Lower leg skin (tissue), 4 donors: ENCODE measurements around the gene ZIC5. TPM values are rescaled to one million over a fixed set of nuclear protein-coding genes. Genes with fewer than 3 reads are reported as not detected.
A peak's percentile ranks its signal among the peaks of the same experiment; 100 is the strongest.

Experiments used
- DNase-seq, 2 donors: peaks; one replicate each; pipeline ENCODE4 v3.0.0-alpha.2; 2019; ENCODE audit warnings: low spot score in 2 of 2
- H3K4me3 ChIP-seq: fragments of 200-600 bp; sonication (generic); 2 replicates; pipeline ENCODE4 v1.5.1; 2017; ENCODE audit warnings: mild to moderate bottlenecking, low read depth; ENCODE audit not compliant: poor library complexity, severe bottlenecking
- CTCF ChIP-seq, 3 donors: fragments of 450-650 bp; IDR thresholded peaks; one replicate each; pipeline ENCODE4 v1.5.1; 2016; ENCODE audit warnings: antibody characterized with exemption in 3 of 3, mild to moderate bottlenecking in 3 of 3, moderate library complexity in 2 of 3
- POLR2A ChIP-seq, 2 donors: fragments of 450-650 bp; IDR thresholded peaks; one replicate each; pipeline ENCODE4 v1.6.1; 2016 to 2017; ENCODE audit warnings: antibody characterized with exemption in 2 of 2, mild to moderate bottlenecking in 1 of 2, moderate library complexity in 1 of 2
- WGBS, 2 donors: methylation state at CpG; one replicate each; pipeline ENCODE4 v1.1.5; 2018; 5-methylcytosine and 5-hydroxymethylcytosine counted together
- intact Hi-C: fragments of 100-400 bp; cut with DNase I; formaldehyde crosslinking; loops from one replicate; pipeline ENCODE4 v1.15.0; 2023; ENCODE audit warnings: low total_unique reads
- total RNA-seq, 4 donors: library from RNA; depleted of rRNA; stranded (reverse); fragments of >200 nt; gene quantifications; one replicate each; pipeline ENCODE4 v1.1.0, GENCODE V29; 2016

Gene ZIC5
- total RNA-seq, 4 donors from 2014 or later, result not detected

DNA sequence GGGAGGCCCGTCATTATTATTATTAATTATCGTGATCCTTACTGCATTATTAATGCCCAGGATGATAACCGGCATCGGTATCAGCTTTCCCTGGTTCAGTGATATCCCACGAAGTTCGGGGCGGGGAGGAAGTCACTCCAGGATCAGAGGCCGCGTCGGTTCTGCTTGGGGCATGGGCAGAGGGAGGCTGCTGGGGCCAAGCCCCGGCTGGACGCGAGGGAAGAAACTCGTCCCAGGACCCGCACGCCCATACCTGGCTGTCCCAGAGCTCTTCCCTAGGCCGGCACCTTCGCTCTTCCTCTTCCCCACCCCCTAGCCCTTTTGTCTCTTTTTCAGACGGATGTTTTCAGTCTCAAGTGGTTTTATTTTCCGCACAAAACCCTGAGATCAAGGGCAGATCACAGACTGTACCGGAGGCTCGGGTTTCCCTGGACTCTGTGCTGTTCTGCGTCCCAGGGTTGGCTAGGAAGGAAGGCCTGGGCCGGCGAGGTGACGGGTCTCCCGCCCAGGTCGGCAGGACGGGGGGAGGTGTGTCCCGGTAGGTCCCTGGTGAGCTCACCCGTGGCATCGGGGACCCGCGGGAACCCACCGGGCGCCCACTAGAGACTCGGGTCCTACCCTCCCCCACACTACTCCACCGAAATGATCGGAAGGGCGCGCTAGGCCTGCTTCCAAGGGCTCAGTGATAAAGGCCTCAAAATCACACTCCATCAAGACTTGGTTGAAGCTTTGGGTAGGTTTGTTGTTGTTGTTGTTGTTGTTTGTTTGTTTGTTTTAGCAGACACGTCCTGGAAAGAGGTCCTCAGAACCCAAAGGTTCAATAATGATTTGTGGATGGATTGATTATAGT is 17.9 kb upstream of the ZIC5 start:
- WGBS, 2 donors, result 10 to 16% methylated on average over 35 to 36 of the region's 42 CpGs
- no peak for DNase-seq
- intact Hi-C loops, result no loop called here
- no peak overlapping the region for H3K4me3 ChIP-seq
- TF ChIP-seq CTCF (IDR thresholded peaks at IDR 0.05) (no peak), POLR2A (IDR thresholded peaks at IDR 0.05) (no peak)

DNA sequence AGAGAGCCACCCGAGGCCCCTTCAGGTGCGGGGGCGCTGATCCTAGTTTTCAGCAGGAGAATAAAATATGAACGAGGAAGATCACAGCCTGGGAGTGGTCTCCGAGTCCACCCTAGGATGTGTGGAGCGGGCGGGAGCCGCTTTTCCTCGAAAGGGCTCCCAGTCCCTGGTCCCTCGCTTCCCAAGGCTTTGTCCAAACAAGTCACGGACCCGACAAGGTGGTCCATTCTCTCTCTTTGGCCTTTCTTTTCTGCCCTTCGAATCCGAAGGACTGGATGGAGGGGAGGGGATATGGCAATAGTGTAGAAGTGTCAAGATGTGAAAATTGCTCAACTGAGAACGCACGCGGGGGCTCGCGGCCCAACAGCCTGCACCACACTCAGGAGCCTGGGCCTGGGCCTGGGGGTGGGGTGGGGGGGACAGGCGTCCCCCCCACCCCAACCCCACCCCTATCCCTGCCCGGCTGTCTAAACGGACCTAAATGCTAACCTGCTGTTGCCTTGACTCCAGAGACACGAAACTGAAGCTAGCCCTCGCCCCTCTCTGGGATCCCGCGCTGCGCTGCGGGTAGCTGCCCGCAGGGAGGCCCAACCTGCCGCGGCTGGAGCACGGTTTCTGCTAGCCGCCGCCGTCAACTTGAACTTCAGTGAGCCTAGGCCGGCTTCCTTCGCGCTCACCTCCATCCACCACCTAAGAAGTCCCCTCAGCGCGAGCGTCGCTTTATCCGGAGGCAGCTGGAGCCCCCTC is 17.1 kb upstream of the ZIC5 start:
- TF ChIP-seq CTCF (IDR thresholded peaks at IDR 0.05) (no peak), POLR2A (IDR thresholded peaks at IDR 0.05) (no peak)
- peak in 1 of 2 donors; percentile 58 for DNase-seq
- H3K4me3 ChIP-seq, result no peak overlapping the region
- 10 to 14% methylated on average over 28 to 43 of the region's 43 CpGs for WGBS, 2 donors
- intact Hi-C loops, result no loop called here

DNA sequence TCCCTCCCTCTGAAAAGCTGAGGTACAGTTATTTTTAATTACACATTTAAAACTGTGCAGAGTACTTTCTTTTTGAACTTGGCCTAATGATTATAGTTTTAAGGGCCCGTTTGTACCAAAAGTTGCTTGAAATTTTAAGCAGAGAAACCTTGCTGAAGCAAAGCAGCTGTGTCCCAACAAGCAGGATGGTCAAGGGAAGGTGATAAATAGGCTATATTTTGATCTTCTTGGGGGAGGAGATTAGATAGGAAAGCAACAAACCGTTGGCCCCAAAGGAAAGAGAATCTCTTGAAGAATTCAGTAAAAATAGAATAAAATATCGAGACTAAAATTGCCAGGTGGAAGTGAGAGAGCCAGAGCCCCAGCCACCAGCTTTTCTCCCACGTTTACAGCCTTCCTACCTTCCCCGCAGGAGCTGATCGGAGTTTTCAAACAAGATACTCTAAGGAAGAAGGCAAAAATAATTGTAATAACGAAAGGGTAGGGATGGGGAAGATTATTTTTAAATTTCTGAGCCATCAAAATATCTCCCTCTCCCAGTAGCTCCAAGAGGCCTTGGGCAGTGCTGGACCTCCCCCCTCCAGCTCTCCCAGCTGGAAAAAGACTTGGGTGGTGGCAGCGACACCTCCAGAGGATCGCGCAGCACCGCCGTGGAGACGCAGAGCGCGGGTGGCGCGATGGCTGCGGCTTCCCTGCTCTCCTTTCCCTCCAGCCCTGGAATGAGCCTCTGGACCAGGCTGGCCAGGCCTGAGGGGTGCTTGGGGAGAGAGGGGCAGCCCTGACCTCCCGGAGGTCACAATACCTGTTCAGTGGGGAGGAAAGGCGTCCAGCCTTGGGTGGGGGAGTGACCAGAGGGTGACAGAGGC is 15.8 kb upstream of the ZIC5 start:
- no peak overlapping the region for H3K4me3 ChIP-seq
- intact Hi-C loops, result no loop called here
- TF ChIP-seq CTCF (IDR thresholded peaks at IDR 0.05), result no peak
- WGBS, 2 donors, result 17 to 21% methylated on average over 20 of the region's 20 CpGs
- no peak for DNase-seq

- intact Hi-C loops, result no loop called here
- 35 to 45% methylated on average over 8 of the region's 8 CpGs for WGBS, 2 donors
- TF ChIP-seq POLR2A (IDR thresholded peaks at IDR 0.05), result no peak
- TF ChIP-seq CTCF (IDR thresholded peaks at IDR 0.05), result no peak
- H3K4me3 ChIP-seq, result no peak overlapping the region
- DNase-seq, result no peak
These were observed 15.2 kb upstream of the ZIC5 start for GRCh38 chr13:99986741-99987140.

DNA sequence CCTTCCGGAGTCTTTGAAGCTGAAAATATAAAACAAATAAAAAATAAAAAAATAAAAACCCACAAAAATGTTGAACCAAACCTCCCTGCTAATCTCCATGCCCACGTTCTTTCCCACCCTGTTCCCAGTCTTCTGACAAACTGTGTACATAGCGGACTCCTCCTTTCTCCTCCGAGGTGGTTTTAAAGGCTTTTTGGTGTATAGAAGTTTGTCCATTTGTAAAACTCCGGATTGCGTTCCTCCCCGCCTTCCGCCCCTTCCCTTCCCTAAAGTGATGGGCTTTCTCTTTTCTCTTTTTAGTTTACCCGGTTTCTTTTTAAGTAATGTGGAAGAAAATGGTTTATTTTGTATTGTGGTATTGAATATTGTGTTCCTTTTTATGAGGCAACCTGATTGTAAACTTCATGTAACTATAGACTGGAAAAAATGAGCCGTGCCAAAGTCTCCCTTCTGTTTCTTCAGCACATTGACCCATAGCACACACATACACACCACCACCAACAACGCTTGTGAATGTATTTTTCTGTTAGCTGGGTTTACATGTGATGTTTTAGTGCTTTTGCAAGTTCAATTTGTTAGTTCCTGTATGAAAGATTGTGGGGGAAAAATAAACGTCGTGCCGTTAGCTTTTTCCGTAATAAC is 14.4 kb upstream of the ZIC5 start:
- intact Hi-C loops, result no loop called here
- peak in 1 of 2 donors; percentile 17 for DNase-seq
- H3K4me3 ChIP-seq, result no peak overlapping the region
- WGBS, 2 donors, result 36 to 38% methylated on average over 15 of the region's 15 CpGs
- TF ChIP-seq POLR2A (IDR thresholded peaks at IDR 0.05), result no peak
- TF ChIP-seq CTCF (IDR thresholded peaks at IDR 0.05), result no peak
